SK-N-MC (cell line): ENCODE data around the gene MAGI2.

Experiments
- EZH2 ChIP-seq: fragments of 200-600 bp; sonication (generic); IDR thresholded peaks from one replicate; pipeline ENCODE4 v1.6.1; 2017; ENCODE audit warnings: antibody characterized with exemption
- FOXP2 ChIP-seq: optimal IDR thresholded peaks from 2 replicates; pipeline ENCODE3; 2011; ENCODE audit warnings: mild to moderate bottlenecking, moderate library complexity; ENCODE audit not compliant: insufficient read depth; ENCODE audit errors: extremely low read length, control extremely low read depth
- POLR2AphosphoS5 ChIP-seq: IDR thresholded peaks from 2 replicates; pipeline ENCODE4 v1.6.1; 2012; ENCODE audit warnings: mild to moderate bottlenecking, low read depth, low read length, borderline replicate concordance

DNA sequence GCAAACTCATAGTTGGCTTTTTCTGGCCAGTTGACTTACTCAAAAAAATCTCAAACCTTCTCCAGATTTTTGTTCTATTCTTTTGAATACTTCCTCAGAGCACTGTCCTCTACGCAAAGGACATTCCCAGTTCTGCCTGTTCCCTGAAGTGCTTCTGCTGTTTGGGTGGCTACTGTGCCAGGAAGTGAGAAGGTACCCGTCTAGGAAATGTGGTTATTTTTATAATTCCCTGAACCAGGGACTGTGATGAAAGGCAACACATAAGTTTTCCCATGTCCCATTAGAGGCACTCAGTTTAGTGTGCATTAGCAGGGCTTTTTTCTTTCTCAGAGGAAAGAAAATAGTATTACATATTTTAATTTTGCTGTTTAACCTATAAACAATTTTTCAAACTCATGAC lies 1284.6 kb downstream of the MAGI2 start:
- TF ChIP-seq POLR2AphosphoS5 (no peak), EZH2 (no peak), FOXP2 (no peak)
